IPS DF 4.7 (cell line): Measurements from ENCODE around the gene ATOSA.

Experiments used
- DNase-seq: peaks from one replicate; pipeline ENCODE4 v3.0.0-alpha.2; 2013; ENCODE audit warnings: low spot score; ENCODE audit errors: extremely low read depth

The ATOSA gene

GRCh38 chr15:52679232-52680040, at the start of gene ATOSA:
Gene ATOSA, minus strand, starts transcription at chr15:52679388. Its CDS starts 1,367 bp downstream, at chr15:52678021.
- DNase-seq, result no peak

- no peak for DNase-seq
These were observed 49.7 kb upstream of the ATOSA start for GRCh38 chr15:52728899-52729298.

- DNase-seq, result no peak
These were observed 48.6 kb upstream of the ATOSA start for GRCh38 chr15:52727815-52728214.

GRCh38 chr15:52726195-52726594, 47.0 kb upstream of the ATOSA start:
- no peak for DNase-seq

- no peak for DNase-seq
These were observed 39.4 kb upstream of the ATOSA start for GRCh38 chr15:52718551-52718950.

GRCh38 chr15:52717924-52718323, 38.7 kb upstream of the ATOSA start:
- DNase-seq, result no peak

GRCh38 chr15:52717481-52717880, 38.3 kb upstream of the ATOSA start:
- DNase-seq, result no peak

GRCh38 chr15:52716536-52716935, 37.3 kb upstream of the ATOSA start:
- DNase-seq, result no peak

- no peak for DNase-seq
These were observed 36.2 kb upstream of the ATOSA start for GRCh38 chr15:52715411-52715810.

GRCh38 chr15:52714968-52715367, 35.8 kb upstream of the ATOSA start:
- no peak for DNase-seq

GRCh38 chr15:52710708-52711389, 31.7 kb upstream of the ATOSA start:
- DNase-seq, result no peak

GRCh38 chr15:52710050-52710707, 31.0 kb upstream of the ATOSA start:
- no peak for DNase-seq

- DNase-seq, result peak; percentile 51
These were observed 30.2 kb upstream of the ATOSA start for GRCh38 chr15:52709187-52709981.

GRCh38 chr15:52706091-52706490, 26.9 kb upstream of the ATOSA start:
- DNase-seq, result no peak

- DNase-seq, result no peak
These were observed 23.2 kb upstream of the ATOSA start for GRCh38 chr15:52702390-52702789.

- DNase-seq, result no peak
These were observed 20.3 kb upstream of the ATOSA start for GRCh38 chr15:52699457-52699856.

GRCh38 chr15:52698514-52698913, 19.3 kb upstream of the ATOSA start:
- no peak for DNase-seq

- no peak for DNase-seq
These were observed 17.9 kb upstream of the ATOSA start for GRCh38 chr15:52697051-52697450.

GRCh38 chr15:52695154-52695553, 16.0 kb upstream of the ATOSA start:
- DNase-seq, result no peak

- DNase-seq, result no peak
These were observed 10.4 kb upstream of the ATOSA start for GRCh38 chr15:52689562-52689961.

GRCh38 chr15:52683580-52683979, 4.4 kb upstream of the ATOSA start:
- DNase-seq, result no peak
